GM12891 (cell line): ENCODE results near the gene MME.

ENCODE experiments used
- PAX5 ChIP-seq: IDR thresholded peaks from 2 replicates; pipeline ENCODE4 v1.6.1; 2011; ENCODE audit warnings: low read length, moderate library complexity, mild to moderate bottlenecking; ENCODE audit not compliant: insufficient read depth, severe bottlenecking
- POLR2A ChIP-seq: IDR thresholded peaks from 2 replicates; pipeline ENCODE4 v1.6.1; 2011; ENCODE audit warnings: low read depth, low read length, control low read depth
- POLR2AphosphoS5 ChIP-seq: IDR thresholded peaks from 2 replicates; pipeline ENCODE4 v1.6.1; 2011; ENCODE audit warnings: low read depth, low read length, control low read depth
- POU2F2 ChIP-seq: IDR thresholded peaks from 2 replicates; pipeline ENCODE4 v1.6.1; 2011; ENCODE audit warnings: low read depth, mild to moderate bottlenecking, control low read depth, low read length, moderate library complexity
- SPI1 ChIP-seq: IDR thresholded peaks from 2 replicates; pipeline ENCODE4 v1.6.1; 2011; ENCODE audit warnings: low read depth, low read length, control low read depth
- TAF1 ChIP-seq: IDR thresholded peaks from 2 replicates; pipeline ENCODE4 v1.6.1; 2011; ENCODE audit warnings: low read depth, low read length, control low read depth

- TF ChIP-seq POLR2A (no peak), SPI1 (no peak), POLR2AphosphoS5 (no peak), TAF1 (no peak), POU2F2 (no peak), PAX5 (no peak)
Measured at GRCh38 chr3:155169197-155169596, 89.1 kb downstream of the MME start.
